Tibial artery (tissue), 4 donors: ENCODE measurements around the gene TMEM52B.

Experiments used
- DNase-seq, 2 donors: peaks; one replicate each; pipeline ENCODE4 v3.0.0-alpha.2; 2019
- H3K27ac ChIP-seq, 2 donors: fragments of 200-600 bp; sonication (generic) in 1 of 2; 1 replicate in 1 of 2; 2 replicates in 1 of 2; pipeline ENCODE4 v1.5.1; 2018 to 2019; ENCODE audit warnings: mild to moderate bottlenecking in 1 of 2
- H3K27me3 ChIP-seq, 2 donors: fragments of 200-600 bp; sonication (generic) in 1 of 2; one replicate each; pipeline versions ENCODE4 v1.5.1 to v1.6.0; 2016 to 2019
- H3K36me3 ChIP-seq, 3 donors: fragments of 200-600 bp; sonication (generic) in 2 of 3; one replicate each; pipeline ENCODE4 v1.5.1; 2016 to 2019; ENCODE audit warnings: mild to moderate bottlenecking in 2 of 3
- H3K4me1 ChIP-seq, 4 donors: fragments of 200-600 bp; sonication (generic) in 2 of 4; 1 replicate in 3 of 4; 2 replicates in 1 of 4; pipeline ENCODE4 v1.5.1; 2016 to 2019
- H3K4me3 ChIP-seq, 2 donors: fragments of 200-600 bp; sonication (generic) in 1 of 2; 1 replicate in 1 of 2; 2 replicates in 1 of 2; pipeline ENCODE4 v1.5.1; 2018 to 2019; ENCODE audit warnings: mild to moderate bottlenecking in 2 of 2
- H3K9me3 ChIP-seq, 3 donors: fragments of 200-600 bp; sonication (generic) in 1 of 3; one replicate each; pipeline ENCODE4 v1.5.1; 2016 to 2019
- intact Hi-C: fragments of 100-400 bp; cut with DNase I; formaldehyde crosslinking; loops from one replicate; pipeline ENCODE4 v1.15.0; 2023; ENCODE audit warnings: low total_unique reads
- TF ChIP-seq, protein P1 (sequence below), 2 experiments: fragments of 200-600 bp in 1 of 2; fragments of 450-650 bp in 1 of 2; IDR thresholded peaks; one replicate each; pipeline ENCODE4 v1.5.1; 2017 to 2019; ENCODE audit warnings: antibody characterized with exemption in 2 of 2, mild to moderate bottlenecking in 1 of 2, moderate library complexity in 1 of 2

TMEM52B gene

DNA sequence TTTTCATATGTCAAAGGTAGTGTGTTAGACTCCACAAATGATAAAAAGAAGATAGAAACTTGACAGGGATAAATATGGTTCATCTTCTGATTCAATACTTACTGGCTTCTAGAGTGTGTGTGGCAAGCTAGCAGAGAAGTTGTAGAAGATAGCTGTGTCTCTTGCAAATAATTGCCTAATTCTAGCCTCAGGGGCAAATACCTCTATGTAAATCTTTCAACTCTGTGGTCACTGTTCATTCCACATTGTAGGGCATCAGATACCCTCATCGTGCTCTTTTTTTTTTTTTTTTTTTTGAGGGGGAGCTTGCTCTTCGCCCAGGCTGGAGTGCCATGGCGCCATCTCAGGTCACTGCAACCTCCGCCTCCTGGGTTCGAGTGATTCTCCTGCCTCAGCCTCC lies 8.6 kb upstream of the TMEM52B start:
- Histone ChIP-seq H3K4me1 (no peaks in the 10 kb centered on the region), H3K27ac (no peak overlapping the region), H3K9me3 (no peaks in the 10 kb centered on the region), H3K36me3 (no peaks in the 10 kb centered on the region), H3K4me3 (no peak overlapping the region), H3K27me3 (no peaks in the 10 kb centered on the region)
- intact Hi-C loops: no loop called here
- TF ChIP-seq, protein P1, sequence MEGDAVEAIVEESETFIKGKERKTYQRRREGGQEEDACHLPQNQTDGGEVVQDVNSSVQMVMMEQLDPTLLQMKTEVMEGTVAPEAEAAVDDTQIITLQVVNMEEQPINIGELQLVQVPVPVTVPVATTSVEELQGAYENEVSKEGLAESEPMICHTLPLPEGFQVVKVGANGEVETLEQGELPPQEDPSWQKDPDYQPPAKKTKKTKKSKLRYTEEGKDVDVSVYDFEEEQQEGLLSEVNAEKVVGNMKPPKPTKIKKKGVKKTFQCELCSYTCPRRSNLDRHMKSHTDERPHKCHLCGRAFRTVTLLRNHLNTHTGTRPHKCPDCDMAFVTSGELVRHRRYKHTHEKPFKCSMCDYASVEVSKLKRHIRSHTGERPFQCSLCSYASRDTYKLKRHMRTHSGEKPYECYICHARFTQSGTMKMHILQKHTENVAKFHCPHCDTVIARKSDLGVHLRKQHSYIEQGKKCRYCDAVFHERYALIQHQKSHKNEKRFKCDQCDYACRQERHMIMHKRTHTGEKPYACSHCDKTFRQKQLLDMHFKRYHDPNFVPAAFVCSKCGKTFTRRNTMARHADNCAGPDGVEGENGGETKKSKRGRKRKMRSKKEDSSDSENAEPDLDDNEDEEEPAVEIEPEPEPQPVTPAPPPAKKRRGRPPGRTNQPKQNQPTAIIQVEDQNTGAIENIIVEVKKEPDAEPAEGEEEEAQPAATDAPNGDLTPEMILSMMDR (IDR thresholded peaks at IDR 0.05): no peak
- DNase-seq: no peak

DNA sequence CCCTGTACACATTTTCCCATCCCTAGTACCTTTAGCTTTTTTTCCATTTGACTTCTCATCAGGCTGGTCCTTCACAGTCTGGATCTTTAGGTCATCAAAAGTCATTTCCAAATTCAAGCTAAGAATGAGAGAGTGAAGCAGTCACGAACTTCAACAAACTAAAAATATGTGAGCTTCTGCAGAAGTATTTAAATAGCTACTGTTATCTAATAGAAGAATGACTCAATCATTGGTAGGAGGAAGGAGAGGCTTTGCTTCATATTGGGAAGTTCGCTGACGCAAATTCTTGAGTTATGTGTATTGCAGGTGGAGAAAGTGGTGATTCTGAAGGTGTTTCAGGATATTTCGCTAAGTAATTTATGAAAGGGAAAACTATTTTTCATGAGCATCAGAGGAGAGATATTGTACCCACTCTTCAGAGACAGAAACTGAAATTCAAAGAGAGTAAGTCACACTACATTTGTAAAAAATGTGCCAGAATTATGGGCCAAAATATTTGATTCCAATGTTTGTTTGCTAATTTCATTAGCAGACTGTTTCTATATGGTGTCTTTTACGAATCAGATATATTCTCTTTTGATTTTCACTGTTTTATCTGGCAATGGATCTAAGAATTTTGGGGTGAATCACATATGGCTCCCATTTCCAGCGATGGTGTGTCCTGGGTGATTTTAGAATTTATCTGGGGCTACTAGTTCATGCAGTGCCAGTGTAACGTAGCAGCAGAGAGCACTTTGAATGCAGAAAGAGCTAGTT lies 6.7 kb upstream of the TMEM52B start, which contains the start of gene OLR1:
Gene OLR1 (minus strand): TSS at position 160 of the 756 bp plus-strand sequence. CDS start 55 bp downstream, at position 105.
- Histone ChIP-seq H3K27ac (no peak within 1 kb of the TSS), H3K4me3 (no peak within 1 kb of the TSS), H3K27me3 (no peaks in the 10 kb centered on the region), H3K36me3 (no peaks in the 10 kb centered on the region), H3K9me3 (no peaks in the 10 kb centered on the region), H3K4me1 (no peaks in the 10 kb centered on the region)
- no peak for DNase-seq
- TF ChIP-seq, protein P1 (IDR thresholded peaks at IDR 0.05): no peak
- intact Hi-C loops: no loop called here

DNA sequence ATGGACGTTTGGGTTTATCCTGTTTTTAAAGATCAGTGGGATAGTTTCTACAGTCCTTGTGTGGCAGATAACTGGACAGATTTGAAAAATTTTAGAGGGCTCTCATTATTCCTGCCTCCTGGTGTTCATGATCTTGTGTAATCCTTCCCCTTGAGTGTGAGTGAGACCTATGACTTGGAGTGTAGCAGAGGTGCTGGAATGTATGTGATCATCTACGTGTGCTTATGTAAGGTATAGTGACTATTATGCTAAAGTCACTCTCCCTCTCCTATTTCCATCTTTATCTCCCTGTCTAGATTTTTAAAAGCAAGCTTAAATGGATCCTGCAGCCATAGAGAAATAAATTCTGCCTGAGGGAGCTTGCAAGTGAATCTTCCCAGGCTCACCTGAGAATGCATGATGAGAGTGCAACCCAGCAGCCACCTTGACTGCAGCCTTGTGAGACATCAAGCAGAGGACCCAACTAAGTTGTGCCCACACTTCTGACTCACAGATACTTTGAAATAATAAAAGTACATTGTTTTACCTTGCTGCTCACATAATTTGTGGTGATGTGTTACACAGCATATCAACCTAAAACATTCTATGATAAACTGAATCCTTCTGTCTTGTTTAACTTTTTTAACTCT lies 3.7 kb upstream of the TMEM52B start:
- no peak overlapping the region for H3K27ac ChIP-seq
- H3K36me3 ChIP-seq: no peaks in the 10 kb centered on the region
- no peaks in the 10 kb centered on the region for H3K27me3 ChIP-seq
- DNase-seq: no peak
- H3K4me1 ChIP-seq: no peaks in the 10 kb centered on the region
- TF ChIP-seq, protein P1 (IDR thresholded peaks at IDR 0.05): no peak
- no peak overlapping the region for H3K4me3 ChIP-seq
- H3K9me3 ChIP-seq: no peaks in the 10 kb centered on the region
- intact Hi-C loops: no loop called here

DNA sequence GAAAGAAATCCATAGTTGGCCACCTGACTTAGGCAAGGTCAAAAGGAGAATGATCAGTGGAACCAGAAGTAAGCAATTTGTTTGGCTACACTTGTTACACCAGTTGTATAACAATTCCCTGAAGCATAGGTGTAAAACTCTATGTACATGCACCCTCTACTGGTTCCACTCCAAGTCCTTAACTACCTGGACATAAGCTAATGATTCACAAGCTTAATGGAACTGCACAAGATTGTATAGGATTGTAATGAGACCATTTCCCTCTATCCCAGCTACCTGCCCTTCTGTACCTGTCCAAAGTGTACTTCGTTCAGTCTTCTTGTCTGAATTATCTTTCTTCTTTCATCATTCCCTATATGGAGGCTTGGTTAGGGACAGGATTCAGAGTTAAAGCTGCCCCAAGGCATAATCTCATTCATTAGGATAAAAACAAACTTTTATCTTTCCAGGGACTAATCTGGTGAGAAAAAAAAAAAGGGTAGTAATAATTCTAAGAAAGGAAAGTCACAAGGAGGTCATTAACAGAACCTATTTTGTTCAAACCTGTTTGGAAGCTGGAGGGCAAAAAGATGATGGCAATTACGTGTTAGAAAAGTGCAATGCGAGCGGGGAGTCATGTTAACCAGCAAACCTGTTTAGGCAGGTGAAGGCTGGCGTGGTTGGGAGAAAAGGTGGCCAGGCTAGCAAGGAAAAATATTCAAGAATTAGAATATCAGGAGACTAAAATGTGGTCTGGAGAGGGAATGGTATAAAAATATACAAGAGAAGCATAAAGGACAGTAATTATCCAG lies 2.8 kb upstream of the TMEM52B start:
- H3K4me3 ChIP-seq: no peak overlapping the region
- TF ChIP-seq, protein P1 (IDR thresholded peaks at IDR 0.05): no peak
- no peaks in the 10 kb centered on the region for H3K9me3 ChIP-seq
- intact Hi-C loops: no loop called here
- no peak for DNase-seq
- H3K27me3 ChIP-seq: peaks cover 0 to 4% of the 10 kb centered on the region in 2 donors
- no peak overlapping the region for H3K27ac ChIP-seq
- no peaks in the 10 kb centered on the region for H3K4me1 ChIP-seq
- no peaks in the 10 kb centered on the region for H3K36me3 ChIP-seq

DNA sequence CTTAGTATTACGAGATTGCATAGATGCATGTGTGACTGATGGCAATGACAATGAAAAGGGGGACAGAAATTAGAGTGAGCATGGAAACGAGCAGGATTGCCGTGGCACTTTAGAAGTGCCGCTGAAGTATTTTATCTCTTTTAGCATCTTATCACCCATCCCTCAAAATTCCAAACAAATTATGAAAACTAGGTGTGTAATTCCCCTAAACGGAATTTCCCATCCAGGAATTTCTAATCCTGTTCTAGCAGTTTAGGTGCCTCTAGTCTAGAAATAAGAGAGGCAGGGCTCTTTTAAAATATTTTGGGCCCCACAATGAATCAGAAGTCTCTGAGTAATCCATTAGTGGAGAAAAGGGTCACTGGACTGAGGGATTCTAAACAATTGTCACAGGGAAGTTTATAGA lies 947 bp downstream of the TMEM52B start:
- H3K27ac ChIP-seq: no peak overlapping the region
- TF ChIP-seq, protein P1 (IDR thresholded peaks at IDR 0.05): no peak
- no peak for DNase-seq
- intact Hi-C loops: no loop called here
- H3K27me3 ChIP-seq: peaks cover 0 to 19% of the 10 kb centered on the region in 2 donors
- H3K36me3 ChIP-seq: no peaks in the 10 kb centered on the region
- H3K4me1 ChIP-seq: no peaks in the 10 kb centered on the region
- no peak overlapping the region for H3K4me3 ChIP-seq
- no peaks in the 10 kb centered on the region for H3K9me3 ChIP-seq
